ENCODE measurements around the gene LRRC8E.

Gene LRRC8E

GRCh38 chr19:7842661-7843294, 45.5 kb upstream of the LRRC8E start:
- 96% methylated on average over 12 of the region's 12 CpGs for WGBS
- no peaks in the 10 kb centered on the region for H3K9me3 ChIP-seq (ENCODE audit: control insufficient read depth, low read length)
- no peak overlapping the region for H2BK5ac ChIP-seq (ENCODE audit: low read depth, low read length, poor library complexity, severe bottlenecking)
- H3K36me3 ChIP-seq (ENCODE audit: control insufficient read depth in 1 of 2, insufficient read depth in 2 of 2, low read depth in 1 of 2, low read length in 2 of 2): peaks cover 0 to 4% of the 10 kb centered on the region in 2 experiments
- H3K4ac ChIP-seq (ENCODE audit: low read depth in 1 of 2, low read length in 2 of 2): no peak overlapping the region
- peaks cover 26% of the 10 kb centered on the region for H3K79me1 ChIP-seq (replicated peaks; ENCODE audit: low read length, poor library complexity, severe bottlenecking)
- no peaks in the 10 kb centered on the region for H3K27me3 ChIP-seq (ENCODE audit: control insufficient read depth in 1 of 2, insufficient read depth in 1 of 2, low read length in 2 of 2)
- H4K8ac ChIP-seq (ENCODE audit: low read length): no peak overlapping the region
- H3K23ac ChIP-seq (ENCODE audit: low read length in 2 of 2): no peak overlapping the region
- no peak overlapping the region for H2AK5ac ChIP-seq (ENCODE audit: low read length, severe bottlenecking)
- H3K4me2 ChIP-seq (ENCODE audit: low read length, poor library complexity, severe bottlenecking): no peak overlapping the region
- H3K4me1 ChIP-seq (ENCODE audit: control insufficient read depth, insufficient read depth, low read depth, low read length): peaks cover 6% of the 10 kb centered on the region
- DNase-seq: no peak
- no peak overlapping the region for H3K18ac ChIP-seq (ENCODE audit: low read depth in 1 of 2, low read length in 2 of 2)
- no peak overlapping the region for H3K4me3 ChIP-seq (ENCODE audit: insufficient read depth in 1 of 2, low read depth in 1 of 2, low read length in 2 of 2)
- H3K27ac ChIP-seq (ENCODE audit: low read length, poor library complexity, severe bottlenecking): no peak overlapping the region
- H4K91ac ChIP-seq (ENCODE audit: low read length): no peak overlapping the region
- peak overlapping the region in 1 of 2 experiments; percentile 31 for H2BK12ac ChIP-seq (ENCODE audit: low read length in 2 of 2)
- no peak overlapping the region for H3K9ac ChIP-seq (ENCODE audit: low read length)
- no peak overlapping the region for H3K14ac ChIP-seq (ENCODE audit: low read length in 2 of 2)
- no peak overlapping the region for H2BK15ac ChIP-seq (ENCODE audit: low read depth, poor library complexity, severe bottlenecking)
- H2AFZ ChIP-seq (ENCODE audit: low read depth, low read length): no peak overlapping the region
- H2BK120ac ChIP-seq (ENCODE audit: low read depth, low read length): no peak overlapping the region

GRCh38 chr19:7843521-7843920, 44.8 kb upstream of the LRRC8E start:
- no peak overlapping the region for H2BK12ac ChIP-seq (ENCODE audit: low read length in 2 of 2)
- no peaks in the 10 kb centered on the region for H3K9me3 ChIP-seq (ENCODE audit: control insufficient read depth, low read length)
- peaks cover 4% of the 10 kb centered on the region for H3K4me1 ChIP-seq (ENCODE audit: control insufficient read depth, insufficient read depth, low read depth, low read length)
- H2BK5ac ChIP-seq (ENCODE audit: low read depth, low read length, poor library complexity, severe bottlenecking): no peak overlapping the region
- H3K18ac ChIP-seq (ENCODE audit: low read depth in 1 of 2, low read length in 2 of 2): no peak overlapping the region
- H3K4me2 ChIP-seq (ENCODE audit: low read length, poor library complexity, severe bottlenecking): no peak overlapping the region
- H2AK5ac ChIP-seq (ENCODE audit: low read length, severe bottlenecking): no peak overlapping the region
- no peak overlapping the region for H3K14ac ChIP-seq (ENCODE audit: low read length in 2 of 2)
- no peak overlapping the region for H2AFZ ChIP-seq (ENCODE audit: low read depth, low read length)
- no peak overlapping the region for H3K23ac ChIP-seq (ENCODE audit: low read length in 2 of 2)
- no peak overlapping the region for H3K27ac ChIP-seq (ENCODE audit: low read length, poor library complexity, severe bottlenecking)
- no peaks in the 10 kb centered on the region for H3K27me3 ChIP-seq (ENCODE audit: control insufficient read depth in 1 of 2, insufficient read depth in 1 of 2, low read length in 2 of 2)
- no peak overlapping the region for H3K4ac ChIP-seq (ENCODE audit: low read depth in 1 of 2, low read length in 2 of 2)
- H3K4me3 ChIP-seq (ENCODE audit: insufficient read depth in 1 of 2, low read depth in 1 of 2, low read length in 2 of 2): no peak overlapping the region
- no peak for DNase-seq
- H2BK15ac ChIP-seq (ENCODE audit: low read depth, poor library complexity, severe bottlenecking): no peak overlapping the region
- no peak overlapping the region for H4K91ac ChIP-seq (ENCODE audit: low read length)
- H3K9ac ChIP-seq (ENCODE audit: low read length): no peak overlapping the region
- WGBS: 99% methylated on average over 4 of the region's 6 CpGs
- H4K8ac ChIP-seq (ENCODE audit: low read length): no peak overlapping the region
- peaks cover 26% of the 10 kb centered on the region for H3K79me1 ChIP-seq (replicated peaks; ENCODE audit: low read length, poor library complexity, severe bottlenecking)
- peaks cover 0 to 7% of the 10 kb centered on the region in 2 experiments for H3K36me3 ChIP-seq (ENCODE audit: control insufficient read depth in 1 of 2, insufficient read depth in 2 of 2, low read depth in 1 of 2, low read length in 2 of 2)
- no peak overlapping the region for H2BK120ac ChIP-seq (ENCODE audit: low read depth, low read length)

DNA sequence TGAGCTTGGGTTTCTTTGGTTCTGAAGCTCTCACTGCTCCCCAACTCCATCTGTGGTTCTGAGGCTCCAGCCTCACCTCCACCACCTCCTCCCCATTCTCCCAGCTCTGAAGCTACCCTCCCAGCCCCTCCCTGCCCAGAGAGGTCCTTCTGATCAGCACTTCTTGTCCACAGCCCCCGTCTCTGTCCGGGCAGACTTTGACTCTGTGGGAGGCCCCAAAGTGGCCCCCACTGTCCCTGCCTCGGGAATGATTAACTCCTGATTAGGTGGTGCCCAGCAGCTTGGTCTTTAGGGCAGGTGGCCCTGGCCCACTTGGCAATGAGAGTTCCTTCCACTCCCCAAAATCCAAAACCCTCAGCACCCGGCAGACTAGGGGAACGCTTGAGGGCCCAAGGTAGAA, 43.9 kb upstream of the LRRC8E start:
- no peak overlapping the region for H2BK15ac ChIP-seq (ENCODE audit: low read depth, poor library complexity, severe bottlenecking)
- no peak overlapping the region for H2AK5ac ChIP-seq (ENCODE audit: low read length, severe bottlenecking)
- no peak overlapping the region for H4K91ac ChIP-seq (ENCODE audit: low read length)
- H2BK5ac ChIP-seq (ENCODE audit: low read depth, low read length, poor library complexity, severe bottlenecking): no peak overlapping the region
- H2BK12ac ChIP-seq (ENCODE audit: low read length in 2 of 2): no peak overlapping the region
- no peak overlapping the region for H2AFZ ChIP-seq (ENCODE audit: low read depth, low read length)
- H3K4me1 ChIP-seq (ENCODE audit: control insufficient read depth, insufficient read depth, low read depth, low read length): peaks cover 4% of the 10 kb centered on the region
- no peak overlapping the region for H3K9ac ChIP-seq (ENCODE audit: low read length)
- H4K8ac ChIP-seq (ENCODE audit: low read length): no peak overlapping the region
- H3K4me2 ChIP-seq (ENCODE audit: low read length, poor library complexity, severe bottlenecking): no peak overlapping the region
- H3K27ac ChIP-seq (ENCODE audit: low read length, poor library complexity, severe bottlenecking): no peak overlapping the region
- peaks cover 0 to 15% of the 10 kb centered on the region in 2 experiments for H3K36me3 ChIP-seq (ENCODE audit: control insufficient read depth in 1 of 2, insufficient read depth in 2 of 2, low read depth in 1 of 2, low read length in 2 of 2)
- no peak overlapping the region for H3K4me3 ChIP-seq (ENCODE audit: insufficient read depth in 1 of 2, low read depth in 1 of 2, low read length in 2 of 2)
- no peak overlapping the region for H2BK120ac ChIP-seq (ENCODE audit: low read depth, low read length)
- DNase-seq: no peak
- H3K23ac ChIP-seq (ENCODE audit: low read length in 2 of 2): no peak overlapping the region
- H3K27me3 ChIP-seq (ENCODE audit: control insufficient read depth in 1 of 2, insufficient read depth in 1 of 2, low read length in 2 of 2): no peaks in the 10 kb centered on the region
- H3K79me1 ChIP-seq (replicated peaks; ENCODE audit: low read length, poor library complexity, severe bottlenecking): peaks cover 24% of the 10 kb centered on the region
- no peak overlapping the region for H3K18ac ChIP-seq (ENCODE audit: low read depth in 1 of 2, low read length in 2 of 2)
- WGBS: 77% methylated on average over 3 of the region's 5 CpGs
- no peak overlapping the region for H3K4ac ChIP-seq (ENCODE audit: low read depth in 1 of 2, low read length in 2 of 2)
- H3K9me3 ChIP-seq (ENCODE audit: control insufficient read depth, low read length): no peaks in the 10 kb centered on the region
- no peak overlapping the region for H3K14ac ChIP-seq (ENCODE audit: low read length in 2 of 2)

DNA sequence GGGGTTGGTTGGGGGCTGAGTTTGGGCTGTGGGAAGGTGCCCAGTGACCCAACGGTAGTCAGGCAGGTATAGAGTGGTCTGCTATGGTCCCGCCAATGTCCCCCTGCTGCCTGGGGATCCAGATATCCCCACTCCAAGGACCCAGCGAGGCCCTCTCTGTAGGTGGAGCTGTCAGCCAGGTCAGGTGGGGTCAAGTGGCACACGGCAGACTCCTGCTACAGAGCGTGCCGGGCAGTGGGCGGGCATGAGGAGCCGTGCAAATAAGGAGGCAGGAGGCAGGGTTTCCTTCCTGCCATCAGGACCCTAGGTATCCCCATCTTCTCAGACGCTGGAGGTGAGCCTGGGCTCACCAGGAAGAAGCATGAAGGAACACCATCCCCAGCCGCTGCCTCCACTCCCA, 43.4 kb upstream of the LRRC8E start:
- no peak overlapping the region for H2AFZ ChIP-seq (ENCODE audit: low read depth, low read length)
- H4K8ac ChIP-seq (ENCODE audit: low read length): no peak overlapping the region
- H3K9ac ChIP-seq (ENCODE audit: low read length): no peak overlapping the region
- H2BK15ac ChIP-seq (ENCODE audit: low read depth, poor library complexity, severe bottlenecking): no peak overlapping the region
- no peak overlapping the region for H3K4me3 ChIP-seq (ENCODE audit: insufficient read depth in 1 of 2, low read depth in 1 of 2, low read length in 2 of 2)
- H2BK120ac ChIP-seq (ENCODE audit: low read depth, low read length): no peak overlapping the region
- no peak overlapping the region for H3K18ac ChIP-seq (ENCODE audit: low read depth in 1 of 2, low read length in 2 of 2)
- peaks cover 4% of the 10 kb centered on the region for H3K4me1 ChIP-seq (ENCODE audit: control insufficient read depth, insufficient read depth, low read depth, low read length)
- H3K27ac ChIP-seq (ENCODE audit: low read length, poor library complexity, severe bottlenecking): no peak overlapping the region
- no peak overlapping the region for H4K91ac ChIP-seq (ENCODE audit: low read length)
- no peaks in the 10 kb centered on the region for H3K9me3 ChIP-seq (ENCODE audit: control insufficient read depth, low read length)
- H3K27me3 ChIP-seq (ENCODE audit: control insufficient read depth in 1 of 2, insufficient read depth in 1 of 2, low read length in 2 of 2): no peaks in the 10 kb centered on the region
- H3K14ac ChIP-seq (ENCODE audit: low read length in 2 of 2): no peak overlapping the region
- H3K36me3 ChIP-seq (ENCODE audit: control insufficient read depth in 1 of 2, insufficient read depth in 2 of 2, low read depth in 1 of 2, low read length in 2 of 2): peaks cover 0 to 21% of the 10 kb centered on the region in 2 experiments
- no peak overlapping the region for H3K23ac ChIP-seq (ENCODE audit: low read length in 2 of 2)
- peaks cover 20% of the 10 kb centered on the region for H3K79me1 ChIP-seq (replicated peaks; ENCODE audit: low read length, poor library complexity, severe bottlenecking)
- H3K4me2 ChIP-seq (ENCODE audit: low read length, poor library complexity, severe bottlenecking): no peak overlapping the region
- no peak overlapping the region for H2BK12ac ChIP-seq (ENCODE audit: low read length in 2 of 2)
- H2BK5ac ChIP-seq (ENCODE audit: low read depth, low read length, poor library complexity, severe bottlenecking): no peak overlapping the region
- no peak overlapping the region for H2AK5ac ChIP-seq (ENCODE audit: low read length, severe bottlenecking)
- 88% methylated on average over 10 of the region's 10 CpGs for WGBS
- DNase-seq: no peak
- H3K4ac ChIP-seq (ENCODE audit: low read depth in 1 of 2, low read length in 2 of 2): no peak overlapping the region

Data from mesenchymal stem cell (in vitro differentiated cells and primary cell).